ENCODE data around the gene KCNE2. TPM values are rescaled to one million over a fixed set of nuclear protein-coding genes. Genes with fewer than 3 reads are reported as not detected.

Gene KCNE2
- total and polyA plus RNA-seq, 4 donors: 0.57 TPM; not detected in 3

DNA sequence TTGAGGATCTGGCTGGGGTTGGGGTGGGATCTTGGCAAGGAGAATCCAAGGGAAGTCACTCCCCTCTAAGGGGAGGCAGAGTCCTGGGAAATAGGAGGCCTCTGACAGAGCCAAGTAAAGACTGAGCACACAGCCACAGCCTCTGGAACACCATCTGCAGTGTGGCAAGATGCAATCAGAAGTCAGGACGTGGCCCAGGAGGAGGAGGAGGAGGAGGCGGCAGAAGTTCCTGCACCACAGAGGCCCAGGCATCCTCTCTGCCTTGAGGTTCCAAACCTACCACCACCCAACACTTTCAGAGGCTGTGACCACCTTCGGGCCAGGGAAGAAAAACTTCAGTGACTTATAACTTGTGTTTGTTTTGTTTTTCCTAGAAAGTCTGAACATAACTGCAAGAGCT lies 23.7 kb upstream of the KCNE2 start:
- Histone ChIP-seq H3K27ac (ENCODE audit: low read depth in 1 of 2, low read length in 2 of 2) (no peak overlapping the region), H3K36me3 (ENCODE audit: control insufficient read depth in 4 of 4, insufficient read depth in 3 of 4, low read depth in 1 of 4, low read length in 3 of 4) (no peaks in the 10 kb centered on the region), H3K4me1 (ENCODE audit: control insufficient read depth in 4 of 4, insufficient read depth in 4 of 4, low read length in 3 of 4) (no peaks in the 10 kb centered on the region), H3K4me3 (ENCODE audit: low read depth in 1 of 3, low read length in 3 of 3) (no peak overlapping the region), H3K9ac (ENCODE audit: low read depth in 1 of 2, low read length in 2 of 2) (no peak overlapping the region), H3K9me3 (ENCODE audit: control insufficient read depth in 4 of 4, low read length in 3 of 4) (no peaks in the 10 kb centered on the region), H3K27me3 (ENCODE audit: control insufficient read depth in 4 of 4, insufficient read depth in 4 of 4, low read length in 3 of 4) (no peaks in the 10 kb centered on the region)
- 86% methylated on average over 3 of the region's 3 CpGs for WGBS
- no peak for TF ChIP-seq HNF4G (IDR thresholded peaks at IDR 0.05)
- TF ChIP-seq HNF4A (conservative IDR thresholded peaks at IDR 0.05): no peak
- TF ChIP-seq YY1 (IDR thresholded peaks at IDR 0.05): no peak
- no peak for TF ChIP-seq FOXA1 (IDR thresholded peaks at IDR 0.05)
- no peak for TF ChIP-seq TAF1 (conservative IDR thresholded peaks at IDR 0.05)
- no peak for TF ChIP-seq EGR1 (IDR thresholded peaks at IDR 0.05; ENCODE audit: low read depth in 2 of 2)
- TF ChIP-seq, protein P1, sequence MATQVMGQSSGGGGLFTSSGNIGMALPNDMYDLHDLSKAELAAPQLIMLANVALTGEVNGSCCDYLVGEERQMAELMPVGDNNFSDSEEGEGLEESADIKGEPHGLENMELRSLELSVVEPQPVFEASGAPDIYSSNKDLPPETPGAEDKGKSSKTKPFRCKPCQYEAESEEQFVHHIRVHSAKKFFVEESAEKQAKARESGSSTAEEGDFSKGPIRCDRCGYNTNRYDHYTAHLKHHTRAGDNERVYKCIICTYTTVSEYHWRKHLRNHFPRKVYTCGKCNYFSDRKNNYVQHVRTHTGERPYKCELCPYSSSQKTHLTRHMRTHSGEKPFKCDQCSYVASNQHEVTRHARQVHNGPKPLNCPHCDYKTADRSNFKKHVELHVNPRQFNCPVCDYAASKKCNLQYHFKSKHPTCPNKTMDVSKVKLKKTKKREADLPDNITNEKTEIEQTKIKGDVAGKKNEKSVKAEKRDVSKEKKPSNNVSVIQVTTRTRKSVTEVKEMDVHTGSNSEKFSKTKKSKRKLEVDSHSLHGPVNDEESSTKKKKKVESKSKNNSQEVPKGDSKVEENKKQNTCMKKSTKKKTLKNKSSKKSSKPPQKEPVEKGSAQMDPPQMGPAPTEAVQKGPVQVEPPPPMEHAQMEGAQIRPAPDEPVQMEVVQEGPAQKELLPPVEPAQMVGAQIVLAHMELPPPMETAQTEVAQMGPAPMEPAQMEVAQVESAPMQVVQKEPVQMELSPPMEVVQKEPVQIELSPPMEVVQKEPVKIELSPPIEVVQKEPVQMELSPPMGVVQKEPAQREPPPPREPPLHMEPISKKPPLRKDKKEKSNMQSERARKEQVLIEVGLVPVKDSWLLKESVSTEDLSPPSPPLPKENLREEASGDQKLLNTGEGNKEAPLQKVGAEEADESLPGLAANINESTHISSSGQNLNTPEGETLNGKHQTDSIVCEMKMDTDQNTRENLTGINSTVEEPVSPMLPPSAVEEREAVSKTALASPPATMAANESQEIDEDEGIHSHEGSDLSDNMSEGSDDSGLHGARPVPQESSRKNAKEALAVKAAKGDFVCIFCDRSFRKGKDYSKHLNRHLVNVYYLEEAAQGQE (IDR thresholded peaks at IDR 0.05): no peak
- no peak for TF ChIP-seq SP1 (IDR thresholded peaks at IDR 0.05)
- TF ChIP-seq MAX (IDR thresholded peaks at IDR 0.05): no peak
- no peak for TF ChIP-seq NR2F2 (IDR thresholded peaks at IDR 0.05)
- no peak for TF ChIP-seq RXRA (IDR thresholded peaks at IDR 0.05)
- TF ChIP-seq, protein P2, sequence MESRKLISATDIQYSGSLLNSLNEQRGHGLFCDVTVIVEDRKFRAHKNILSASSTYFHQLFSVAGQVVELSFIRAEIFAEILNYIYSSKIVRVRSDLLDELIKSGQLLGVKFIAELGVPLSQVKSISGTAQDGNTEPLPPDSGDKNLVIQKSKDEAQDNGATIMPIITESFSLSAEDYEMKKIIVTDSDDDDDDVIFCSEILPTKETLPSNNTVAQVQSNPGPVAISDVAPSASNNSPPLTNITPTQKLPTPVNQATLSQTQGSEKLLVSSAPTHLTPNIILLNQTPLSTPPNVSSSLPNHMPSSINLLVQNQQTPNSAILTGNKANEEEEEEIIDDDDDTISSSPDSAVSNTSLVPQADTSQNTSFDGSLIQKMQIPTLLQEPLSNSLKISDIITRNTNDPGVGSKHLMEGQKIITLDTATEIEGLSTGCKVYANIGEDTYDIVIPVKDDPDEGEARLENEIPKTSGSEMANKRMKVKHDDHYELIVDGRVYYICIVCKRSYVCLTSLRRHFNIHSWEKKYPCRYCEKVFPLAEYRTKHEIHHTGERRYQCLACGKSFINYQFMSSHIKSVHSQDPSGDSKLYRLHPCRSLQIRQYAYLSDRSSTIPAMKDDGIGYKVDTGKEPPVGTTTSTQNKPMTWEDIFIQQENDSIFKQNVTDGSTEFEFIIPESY (IDR thresholded peaks at IDR 0.05): no peak
- TF ChIP-seq RAD21 (IDR thresholded peaks at IDR 0.05): no peak
- TF ChIP-seq GABPA (IDR thresholded peaks at IDR 0.05 in 1 of 2, conservative IDR thresholded peaks at IDR 0.05 in 1 of 2): no peak
- no peak for DNase-seq (ENCODE audit: low spot score)

DNA sequence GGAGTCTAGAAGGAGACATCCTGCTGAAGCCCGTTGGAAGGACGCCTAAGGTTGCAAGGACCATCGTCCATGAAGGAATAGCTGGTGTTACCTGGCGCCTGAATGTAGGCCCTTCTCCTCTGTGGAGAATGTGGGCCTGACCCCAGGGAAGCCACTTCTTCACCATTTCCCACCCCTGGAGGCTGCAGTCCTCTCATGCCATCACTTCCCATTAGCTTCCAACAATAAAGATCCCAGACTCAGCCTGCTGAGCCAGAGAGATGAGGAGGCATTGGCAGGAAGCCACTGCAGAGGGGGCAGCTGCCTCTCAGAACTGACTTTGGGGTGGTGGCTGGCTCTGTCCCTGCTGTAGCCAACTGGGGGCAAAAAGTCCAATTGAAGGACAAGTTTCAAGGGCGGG lies 21.3 kb upstream of the KCNE2 start:
- TF ChIP-seq MAX (IDR thresholded peaks at IDR 0.05) (no peak), EGR1 (IDR thresholded peaks at IDR 0.05; ENCODE audit: low read depth in 2 of 2) (no peak), HNF4A (conservative IDR thresholded peaks at IDR 0.05) (no peak), HNF4G (IDR thresholded peaks at IDR 0.05) (no peak), ATF3 (IDR thresholded peaks at IDR 0.05) (no peak), NR2F2 (IDR thresholded peaks at IDR 0.05) (no peak), RAD21 (IDR thresholded peaks at IDR 0.05) (no peak), YY1 (IDR thresholded peaks at IDR 0.05) (no peak), RXRA (IDR thresholded peaks at IDR 0.05) (no peak), GABPA (IDR thresholded peaks at IDR 0.05 in 1 of 2, conservative IDR thresholded peaks at IDR 0.05 in 1 of 2) (no peak), SP1 (IDR thresholded peaks at IDR 0.05) (no peak), TAF1 (conservative IDR thresholded peaks at IDR 0.05) (no peak)
- TF ChIP-seq, protein P2 (IDR thresholded peaks at IDR 0.05): no peak
- Histone ChIP-seq H3K27me3 (ENCODE audit: control insufficient read depth in 4 of 4, insufficient read depth in 4 of 4, low read length in 3 of 4) (no peaks in the 10 kb centered on the region), H3K9me3 (ENCODE audit: control insufficient read depth in 4 of 4, low read length in 3 of 4) (no peaks in the 10 kb centered on the region), H3K4me1 (ENCODE audit: control insufficient read depth in 4 of 4, insufficient read depth in 4 of 4, low read length in 3 of 4) (no peaks in the 10 kb centered on the region), H3K9ac (ENCODE audit: low read depth in 1 of 2, low read length in 2 of 2) (no peak overlapping the region), H3K36me3 (ENCODE audit: control insufficient read depth in 4 of 4, insufficient read depth in 3 of 4, low read depth in 1 of 4, low read length in 3 of 4) (no peaks in the 10 kb centered on the region), H3K4me3 (ENCODE audit: low read depth in 1 of 3, low read length in 3 of 3) (no peak overlapping the region), H3K27ac (ENCODE audit: low read depth in 1 of 2, low read length in 2 of 2) (no peak overlapping the region)
- no peak for DNase-seq (ENCODE audit: low spot score)
- 94% methylated on average over 5 of the region's 5 CpGs for WGBS
